Activated effector memory CD4-positive, alpha-beta T cell treated with anti-CD3 and anti-CD28 coated beads, Interleukin-2, amount 50 U/mL, for 16 hours (primary cell): ENCODE results near the gene ZSWIM6.

Experiments
- DNase-seq: peaks from one replicate; pipeline ENCODE4 v3.0.0-alpha.2; 2020

ZSWIM6 gene

GRCh38 chr5:61498121-61498520 is 166.1 kb downstream of the ZSWIM6 start:
- DNase-seq = no peak

GRCh38 chr5:61501971-61502370 is 169.9 kb downstream of the ZSWIM6 start:
- no peak for DNase-seq

- no peak for DNase-seq
Measured at GRCh38 chr5:61504143-61504770, 172.2 kb downstream of the ZSWIM6 start.

- DNase-seq = no peak
Measured at GRCh38 chr5:61505281-61505680, 173.2 kb downstream of the ZSWIM6 start.

GRCh38 chr5:61507232-61507631 is 175.2 kb downstream of the ZSWIM6 start:
- DNase-seq = no peak

- no peak for DNase-seq
Measured at GRCh38 chr5:61516946-61517345, 184.9 kb downstream of the ZSWIM6 start.

- DNase-seq = no peak
Measured at GRCh38 chr5:61519728-61520277, 187.7 kb downstream of the ZSWIM6 start.

GRCh38 chr5:61523073-61523472 is 191.0 kb downstream of the ZSWIM6 start:
- no peak for DNase-seq

- no peak for DNase-seq
Measured at GRCh38 chr5:61523997-61524396, 191.9 kb downstream of the ZSWIM6 start.

GRCh38 chr5:61525512-61526206 is 193.6 kb downstream of the ZSWIM6 start:
- no peak for DNase-seq

- DNase-seq = no peak
Measured at GRCh38 chr5:61526207-61526519, 194.1 kb downstream of the ZSWIM6 start.

- no peak for DNase-seq
Measured at GRCh38 chr5:61532983-61533382, 200.9 kb downstream of the ZSWIM6 start.

GRCh38 chr5:61534481-61535267 is 202.6 kb downstream of the ZSWIM6 start:
- DNase-seq = no peak

GRCh38 chr5:61535828-61536227 is 203.8 kb downstream of the ZSWIM6 start:
- no peak for DNase-seq

GRCh38 chr5:61536922-61537321 is 204.9 kb downstream of the ZSWIM6 start:
- no peak for DNase-seq

GRCh38 chr5:61538722-61539501 is 206.9 kb downstream of the ZSWIM6 start:
- no peak for DNase-seq

- DNase-seq = no peak
Measured at GRCh38 chr5:61549530-61549929, 217.5 kb downstream of the ZSWIM6 start.

GRCh38 chr5:61551637-61552313 is 219.7 kb downstream of the ZSWIM6 start:
- no peak for DNase-seq

GRCh38 chr5:61559146-61559545 is 227.1 kb downstream of the ZSWIM6 start:
- DNase-seq = no peak

GRCh38 chr5:61559722-61560121 is 227.7 kb downstream of the ZSWIM6 start:
- DNase-seq = no peak

GRCh38 chr5:61563401-61563800 is 231.3 kb downstream of the ZSWIM6 start:
- DNase-seq = no peak

- DNase-seq = no peak
Measured at GRCh38 chr5:61567337-61567736, 235.3 kb downstream of the ZSWIM6 start.
